Adrenal gland (tissue), 5 donors: ENCODE data around the gene SBK1.

Experiments
- CTCF ChIP-seq, 6 experiments: fragments of 450-650 bp in 4 of 6; fragments of 200-600 bp in 2 of 6; sonication (generic) in 1 of 6; IDR thresholded peaks; 1 replicate in 5 of 6; 2 replicates in 1 of 6; pipeline versions ENCODE4 v1.5.1 to v1.8.0; 2016 to 2021; ENCODE audit warnings: antibody characterized with exemption in 6 of 6, mild to moderate bottlenecking in 2 of 6, moderate library complexity in 1 of 6
- POLR2A ChIP-seq, 2 donors: fragments of 450-650 bp; IDR thresholded peaks; one replicate each; pipeline ENCODE4 v1.6.1; 2017; ENCODE audit warnings: antibody characterized with exemption in 2 of 2, mild to moderate bottlenecking in 2 of 2, moderate library complexity in 1 of 2
- donor health status: DM: no; HTN: no; CAD: no.

- TF ChIP-seq POLR2A (IDR thresholded peaks at IDR 0.05) (no peak), CTCF (IDR thresholded peaks at IDR 0.05) (no peak)
Observed at GRCh38 chr16:28308794-28309584, 16.7 kb downstream of the SBK1 start.
